ENCODE data around the gene HSFX1.

HSFX1 gene

DNA sequence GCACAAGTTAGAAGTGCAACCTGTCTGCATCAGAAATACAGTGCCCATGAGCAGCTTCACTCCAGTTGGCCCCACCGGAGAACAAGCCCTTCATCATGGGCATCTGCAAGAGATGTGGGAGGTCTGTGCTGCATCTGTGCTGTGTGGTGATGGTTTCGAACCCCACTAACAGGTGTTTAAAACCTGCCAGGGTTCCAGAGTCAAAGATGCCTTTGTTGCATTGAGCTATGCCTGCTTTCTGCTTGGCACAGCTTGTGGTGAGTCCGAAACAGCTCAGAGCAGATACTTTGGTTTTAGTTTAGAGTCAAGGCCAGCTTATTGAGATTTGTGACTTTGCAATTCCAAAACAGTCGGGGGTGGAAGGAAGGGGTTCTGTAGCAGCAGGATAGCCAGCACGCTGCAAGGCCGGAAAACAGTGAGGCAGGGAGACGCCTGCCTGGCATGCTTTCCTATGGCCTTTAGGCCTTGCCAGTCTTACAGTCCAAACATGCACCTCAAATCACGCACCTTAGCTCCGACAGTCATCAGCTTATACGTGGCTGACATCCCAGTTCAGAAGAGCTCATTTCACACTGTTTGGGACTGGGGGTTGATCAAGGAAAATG lies 29.7 kb downstream of the HSFX1 start:
- Histone ChIP-seq H3K4me3 (no peak overlapping the region), H3K27ac (no peak overlapping the region)

- H3K27ac ChIP-seq, result no peak overlapping the region
- H3K4me3 ChIP-seq, result no peak overlapping the region
Measured at GRCh38 chrX:149804102-149804501, 30.2 kb downstream of the HSFX1 start.

- Histone ChIP-seq H3K27ac (no peak overlapping the region), H3K4me3 (no peak overlapping the region)
Measured at GRCh38 chrX:149807747-149808458, 34.0 kb downstream of the HSFX1 start.

DNA sequence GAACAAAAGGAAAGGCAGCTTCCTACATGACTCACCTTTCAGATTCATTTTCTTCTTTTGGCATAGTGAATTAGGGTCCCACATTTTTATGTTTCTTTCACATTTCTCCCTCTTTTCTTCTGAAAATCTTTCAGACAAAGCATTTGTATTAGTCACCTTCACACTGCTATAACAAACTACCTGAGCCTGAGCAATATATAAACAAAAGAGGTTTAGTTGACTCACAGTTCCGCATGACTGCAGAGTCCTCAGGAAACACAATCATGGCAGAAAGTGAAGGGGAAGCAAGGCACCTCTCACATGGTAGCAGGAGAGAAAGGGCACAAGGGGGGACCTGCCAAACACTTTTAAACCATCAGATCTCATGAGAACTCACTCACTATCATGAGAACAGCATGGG lies 44.8 kb downstream of the HSFX1 start:
- Histone ChIP-seq H3K4me3 (no peak overlapping the region), H3K27ac (no peak overlapping the region)

- Histone ChIP-seq H3K27ac (no peak overlapping the region), H3K4me3 (no peak overlapping the region)
Measured at GRCh38 chrX:149819371-149819770, 45.5 kb downstream of the HSFX1 start.

DNA sequence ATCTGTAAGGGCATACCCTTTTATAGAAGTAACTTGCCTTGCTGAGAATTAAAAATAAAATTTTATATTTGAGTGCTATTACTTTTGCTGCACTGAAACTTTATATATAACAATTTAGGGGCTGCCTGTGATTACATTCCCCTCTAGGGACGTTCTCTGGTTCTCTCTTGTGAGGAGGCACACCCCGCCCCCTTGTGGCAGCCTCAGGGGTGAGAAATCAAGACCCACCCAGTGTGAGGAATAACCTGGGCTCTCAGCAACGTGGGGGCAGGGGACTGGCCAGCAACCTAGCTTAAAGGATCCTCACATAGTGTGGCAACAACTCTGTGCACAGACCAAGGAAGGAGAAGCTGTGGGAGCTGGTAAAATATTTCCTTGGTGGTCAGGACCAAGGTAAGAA lies 51.6 kb downstream of the HSFX1 start:
- Histone ChIP-seq H3K4me3 (no peak overlapping the region), H3K27ac (no peak overlapping the region)

Data from skin epidermis (tissue), 12 donors.